Limb (tissue), 2 donors: ENCODE results near the gene MED27.
"Not testable (repeated sequence)": the region's sequence is repeated elsewhere in the genome, so short reads cannot be mapped to it uniquely, and the experiment has no call there.

Experiments
- DNase-seq, 2 donors: peaks; one replicate each; pipeline ENCODE4 v3.0.0-alpha.2; 2016; ENCODE audit errors: extremely low spot score in 2 of 2

Gene MED27

DNA sequence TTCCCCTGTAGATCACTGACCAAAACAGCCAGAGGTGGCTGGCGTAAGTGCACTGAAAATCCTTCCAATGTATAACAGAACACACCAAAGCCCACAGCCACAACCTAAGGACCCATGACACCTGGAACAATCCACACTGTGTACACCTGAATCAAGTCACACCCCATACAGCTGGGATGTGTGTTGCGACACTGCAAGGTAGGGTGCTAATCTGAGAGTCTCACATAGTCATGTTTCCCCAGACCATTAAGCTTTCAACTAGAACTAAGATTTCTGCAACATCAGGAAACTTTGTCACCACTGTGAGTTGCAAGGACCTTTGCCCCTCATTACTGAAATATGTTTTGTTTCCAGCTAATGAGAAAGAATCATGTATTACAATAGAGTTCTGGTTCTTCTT is 59.4 kb downstream of the MED27 start:
- no peak for DNase-seq

DNA sequence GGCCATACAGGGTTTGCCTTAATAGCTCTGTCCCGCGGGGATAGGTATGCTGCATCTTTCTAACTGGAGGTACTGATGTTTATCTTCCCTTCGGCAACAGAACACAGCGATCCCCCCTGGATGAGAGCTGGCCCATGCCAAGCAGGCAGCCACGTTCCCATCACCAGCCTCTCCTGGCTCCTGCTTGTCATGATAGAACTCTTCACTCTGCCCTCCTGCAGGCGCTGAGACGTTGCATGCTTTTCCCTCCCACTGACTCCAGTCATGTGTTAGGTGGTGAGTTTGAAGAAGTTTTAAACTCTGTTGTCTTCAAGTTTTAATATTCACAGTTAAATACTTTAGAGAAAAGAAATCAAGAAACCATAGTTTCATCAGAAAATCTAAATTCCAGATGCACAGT is 60.0 kb downstream of the MED27 start:
- DNase-seq = no peak

DNA sequence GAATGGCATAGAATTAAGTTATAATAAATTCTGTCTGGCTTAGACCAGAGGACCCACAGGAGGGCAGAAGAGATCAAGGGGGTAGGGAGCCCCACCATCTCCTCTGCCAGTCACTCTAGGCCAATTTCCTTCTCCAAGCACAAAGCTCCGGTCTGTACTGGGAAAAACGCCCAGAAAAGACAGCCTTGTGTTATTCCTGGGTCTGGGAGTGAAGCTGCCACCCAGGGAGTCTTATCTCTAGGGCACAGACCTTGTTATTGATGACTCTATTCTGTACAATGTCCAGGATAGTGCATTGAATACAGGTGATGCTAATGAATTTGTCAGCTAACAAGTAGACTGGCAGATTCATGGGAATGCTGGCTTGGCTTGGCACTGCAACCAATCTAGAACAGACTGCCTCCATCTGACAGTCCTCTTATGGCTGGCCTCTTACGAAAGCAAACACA is 60.7 kb downstream of the MED27 start:
- no peak for DNase-seq

DNA sequence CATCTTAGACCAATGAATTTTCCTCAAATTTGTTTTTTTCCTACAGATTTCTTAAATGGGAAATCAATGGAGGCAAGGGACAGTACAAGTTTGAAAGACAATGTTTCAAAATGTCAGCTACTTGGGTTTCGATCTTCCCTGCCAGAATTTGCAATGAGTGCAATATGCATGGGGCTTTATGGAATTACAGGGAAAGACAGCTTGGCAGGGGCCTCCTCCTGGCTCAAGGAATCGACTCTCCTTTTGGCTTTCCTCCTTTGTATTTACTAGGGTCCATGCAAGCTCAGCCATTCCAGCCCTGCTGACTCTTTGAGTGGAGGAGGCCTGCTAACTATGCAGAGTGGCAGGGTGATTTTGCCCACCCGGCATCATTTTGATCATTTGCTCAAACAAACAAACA is 63.2 kb downstream of the MED27 start:
- DNase-seq = peak in 1 of 2 donors; percentile 21

DNA sequence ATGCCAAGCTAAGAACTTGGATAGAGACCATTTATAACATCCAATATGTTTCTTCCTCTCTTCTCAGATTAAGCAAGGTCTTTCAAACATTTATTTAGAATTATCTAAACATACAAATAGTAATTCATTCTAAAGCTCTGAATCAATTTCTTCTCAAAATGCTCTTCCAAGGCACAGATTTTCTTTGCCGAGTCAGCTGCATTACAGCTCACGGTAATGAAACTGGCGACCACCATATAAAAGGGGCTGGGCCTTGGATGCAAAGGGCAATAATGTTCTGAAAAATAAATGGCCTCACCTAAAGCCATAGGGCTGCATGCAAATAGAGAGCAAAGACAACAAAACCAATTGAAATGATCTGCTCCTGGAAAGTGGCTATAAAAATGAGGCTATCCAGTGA is 63.8 kb downstream of the MED27 start:
- DNase-seq = no peak

DNA sequence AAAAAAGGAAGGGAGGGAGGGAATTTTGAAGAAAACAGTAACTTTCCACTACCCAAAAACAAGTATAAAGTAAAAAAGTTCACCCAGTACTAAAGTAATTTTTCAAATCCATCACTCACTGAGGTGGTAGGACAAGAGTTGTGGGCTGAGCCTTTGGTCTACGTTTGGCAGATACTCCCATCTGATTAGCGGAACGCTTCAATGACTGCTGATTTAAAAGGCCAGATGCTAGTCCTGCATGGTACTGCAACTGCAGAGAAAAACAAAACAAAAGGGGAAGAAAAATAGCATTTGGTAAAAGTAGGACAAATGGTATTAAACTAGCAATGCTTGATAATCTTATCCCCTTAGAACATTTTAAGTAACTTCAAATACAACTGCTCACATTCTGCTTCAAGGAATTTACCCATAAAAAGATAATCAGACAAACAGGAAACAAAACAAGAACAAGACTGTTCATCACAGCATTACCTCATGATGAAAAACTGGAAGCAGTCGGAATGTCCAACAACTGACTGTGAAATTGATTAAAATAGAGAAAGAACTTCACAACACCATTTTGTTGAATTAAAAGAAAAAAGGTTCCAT is 65.4 kb downstream of the MED27 start:
- DNase-seq = peak in 1 of 2 donors; percentile 34

DNA sequence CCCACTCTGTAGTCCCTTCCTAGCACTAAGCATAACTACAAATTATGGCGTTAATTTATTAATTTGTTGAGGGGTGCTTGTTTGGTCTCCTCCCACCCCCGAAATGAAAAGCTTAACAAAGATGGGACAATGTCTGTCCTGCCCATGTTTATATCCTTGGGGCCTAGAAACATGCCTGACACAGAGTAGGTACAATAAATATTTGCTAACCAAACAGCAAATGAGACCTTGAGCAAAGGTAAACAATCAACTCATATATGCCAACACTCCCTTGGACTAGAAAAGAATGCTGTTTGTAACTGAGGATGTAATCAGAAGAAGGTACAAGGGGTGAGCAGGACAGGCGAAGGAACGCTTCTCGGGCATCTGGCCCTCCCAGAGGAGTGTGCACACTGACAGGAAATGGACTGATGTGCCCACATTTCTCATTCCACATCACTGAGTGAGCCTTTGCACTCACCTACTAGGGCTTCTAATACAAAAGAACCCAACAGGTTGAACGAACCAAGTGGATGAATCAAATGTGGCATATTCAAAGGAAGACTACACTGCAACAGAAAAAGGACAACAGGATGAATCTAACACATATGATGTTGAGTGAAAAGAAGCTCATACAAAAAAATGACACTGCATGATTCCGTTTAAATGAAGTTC is 66.8 kb downstream of the MED27 start:
- DNase-seq = no peak

DNA sequence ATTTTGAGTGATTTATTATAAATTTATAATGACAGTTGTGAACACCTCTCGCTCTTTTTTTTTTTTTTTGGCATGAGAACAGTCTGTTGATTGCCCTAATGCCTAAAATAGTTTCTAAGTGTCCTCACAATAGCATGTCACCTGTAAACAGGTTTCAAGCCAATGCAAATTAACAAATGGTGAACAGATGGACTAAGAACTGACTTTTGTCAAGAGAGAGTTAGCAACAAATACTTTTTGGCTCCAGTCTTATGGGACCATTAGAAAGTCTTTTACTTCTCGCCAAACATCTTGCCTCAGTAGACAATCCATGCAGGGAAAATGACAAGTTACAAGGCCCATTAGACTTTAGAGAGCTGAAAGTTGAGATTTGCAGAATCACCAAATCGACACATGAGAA is 67.8 kb downstream of the MED27 start:
- DNase-seq = no peak

DNA sequence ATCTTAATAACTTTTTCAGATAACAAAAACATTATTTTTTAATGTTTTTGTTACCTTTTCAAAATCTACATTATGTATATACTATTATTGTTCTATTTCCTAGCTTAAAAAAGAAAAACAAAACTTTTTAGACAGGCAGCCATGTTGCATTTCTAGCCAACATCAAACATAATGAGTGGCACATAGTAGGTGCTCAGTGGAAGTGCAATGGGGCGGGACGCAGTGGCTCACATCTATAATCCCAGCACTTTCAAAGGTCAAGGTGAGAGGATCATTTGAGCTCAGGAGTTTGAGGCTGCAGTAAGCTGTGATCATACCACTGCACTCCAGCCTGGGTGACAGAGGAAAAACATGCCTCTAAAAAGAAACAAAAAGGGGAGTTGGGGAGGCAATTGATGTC is 68.4 kb downstream of the MED27 start:
- no peak for DNase-seq

DNA sequence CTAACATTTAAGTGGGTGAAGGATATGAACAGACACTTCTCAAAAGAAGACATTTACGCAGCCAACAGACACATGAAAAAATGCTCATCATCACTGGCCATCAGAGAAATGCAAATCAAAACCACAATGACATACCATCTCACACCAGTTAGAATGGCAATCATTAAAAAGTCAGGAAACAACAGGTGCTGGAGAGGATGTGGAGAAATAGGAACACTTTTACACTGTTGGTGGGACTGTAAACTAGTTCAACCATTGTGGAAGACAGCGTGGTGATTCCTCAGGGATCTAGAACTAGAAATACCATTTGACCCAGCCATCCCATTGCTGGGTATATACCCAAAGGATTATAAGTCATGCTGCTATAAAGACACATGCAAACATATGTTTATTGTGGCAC is 69.5 kb downstream of the MED27 start:
- not testable (repeated sequence) for DNase-seq

DNA sequence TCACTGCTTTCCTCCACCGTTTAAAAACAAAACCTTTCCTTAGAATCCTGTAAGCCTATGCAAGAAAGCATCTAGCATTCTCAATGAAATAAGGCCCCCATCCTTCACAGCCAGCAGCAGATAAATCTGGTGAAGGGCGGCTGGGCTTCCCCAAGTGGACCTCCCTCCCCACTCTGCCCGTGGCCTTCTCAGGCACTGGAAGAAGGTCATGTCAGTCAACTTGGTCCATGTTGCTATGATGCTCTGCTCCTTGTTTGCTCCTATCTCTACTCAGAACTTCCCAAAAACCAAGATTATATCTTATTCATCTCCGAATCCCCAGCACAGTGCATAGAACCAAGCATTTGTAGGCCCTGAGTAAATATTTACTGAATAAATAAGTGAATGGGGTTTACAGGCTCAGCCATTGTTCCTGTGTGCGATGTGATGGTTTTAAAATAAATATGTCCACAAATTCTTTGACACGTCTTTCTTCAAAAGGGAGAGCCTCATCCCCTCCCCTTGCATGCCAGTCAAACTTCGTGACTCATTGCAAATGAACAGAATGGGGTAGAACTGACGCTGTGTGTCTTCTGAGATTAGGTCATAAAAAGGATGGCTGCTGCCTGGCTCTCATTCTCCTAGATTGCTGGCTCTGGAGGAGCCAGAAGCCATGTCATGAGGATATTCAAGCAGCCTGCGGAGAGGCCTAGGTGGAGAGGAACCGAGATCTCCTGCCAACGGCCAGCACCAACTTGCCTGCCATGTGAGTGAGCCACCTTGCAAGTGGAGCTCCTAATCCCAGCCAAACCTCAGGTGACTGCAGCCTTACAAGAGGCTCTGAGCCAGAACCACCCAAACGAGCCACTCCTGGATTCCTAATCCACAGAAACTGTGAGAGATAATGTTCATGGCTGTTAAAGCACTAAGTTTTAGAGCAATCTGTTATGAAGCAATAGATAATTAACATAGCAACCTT is 70.5 kb downstream of the MED27 start:
- no peak for DNase-seq

DNA sequence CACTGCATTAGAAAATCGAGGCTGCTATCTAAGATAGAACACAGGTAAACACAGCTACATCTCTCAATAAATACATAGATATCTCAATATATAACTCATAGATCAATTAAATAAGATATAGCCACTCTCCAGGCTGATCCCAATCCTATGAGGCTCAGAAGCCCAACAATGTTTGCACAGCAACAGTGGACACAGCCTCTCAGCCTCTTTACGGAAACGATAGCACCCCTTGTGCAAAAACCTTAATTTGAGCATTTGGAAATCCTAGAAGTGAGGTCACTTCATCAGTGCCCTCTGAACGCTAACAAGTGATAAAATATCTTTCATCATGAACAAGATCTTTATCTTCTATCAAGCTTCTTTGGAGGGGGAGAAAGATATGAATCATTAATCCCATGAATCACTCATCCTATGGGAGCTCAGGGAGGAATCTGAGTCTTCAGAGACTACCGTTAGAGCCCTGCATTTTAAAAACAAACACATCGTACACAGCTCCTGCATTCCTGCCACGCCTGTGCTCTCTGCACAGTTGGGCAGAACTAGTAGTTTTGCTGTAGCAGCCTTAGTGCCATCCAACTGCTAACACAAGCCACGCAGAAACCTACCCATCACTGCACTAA is 71.4 kb downstream of the MED27 start:
- DNase-seq = no peak

DNA sequence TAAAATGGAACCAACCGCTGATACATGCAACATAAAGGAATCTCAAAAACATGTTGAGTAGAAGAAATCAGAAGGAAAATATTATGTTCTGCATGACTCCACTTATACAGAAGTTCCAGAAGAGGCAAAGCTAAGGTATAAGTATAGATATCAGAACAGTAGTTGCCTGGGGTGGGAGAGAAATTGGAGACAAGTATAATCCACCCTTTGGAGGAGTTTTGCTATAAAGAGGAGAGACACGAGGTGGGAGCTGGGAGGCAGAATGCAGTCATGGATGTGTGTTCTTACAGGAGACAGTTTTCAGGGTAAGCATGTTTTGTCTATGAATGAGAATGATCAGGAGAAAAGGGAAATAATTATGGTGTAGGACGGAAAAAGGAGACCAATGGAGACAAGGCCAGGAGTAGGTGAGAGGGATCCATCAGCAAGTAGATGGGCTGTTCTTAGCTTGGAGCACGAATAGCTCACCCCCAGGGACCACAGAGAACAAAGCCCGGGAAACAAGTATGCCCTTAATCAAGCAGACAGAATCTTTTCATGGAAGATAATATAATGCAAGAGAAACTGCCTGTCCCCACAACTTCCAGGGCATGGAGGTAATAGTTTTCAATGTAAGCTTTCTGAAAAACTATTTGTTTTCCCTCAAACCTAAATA is 72.2 kb downstream of the MED27 start:
- DNase-seq = no peak

DNA sequence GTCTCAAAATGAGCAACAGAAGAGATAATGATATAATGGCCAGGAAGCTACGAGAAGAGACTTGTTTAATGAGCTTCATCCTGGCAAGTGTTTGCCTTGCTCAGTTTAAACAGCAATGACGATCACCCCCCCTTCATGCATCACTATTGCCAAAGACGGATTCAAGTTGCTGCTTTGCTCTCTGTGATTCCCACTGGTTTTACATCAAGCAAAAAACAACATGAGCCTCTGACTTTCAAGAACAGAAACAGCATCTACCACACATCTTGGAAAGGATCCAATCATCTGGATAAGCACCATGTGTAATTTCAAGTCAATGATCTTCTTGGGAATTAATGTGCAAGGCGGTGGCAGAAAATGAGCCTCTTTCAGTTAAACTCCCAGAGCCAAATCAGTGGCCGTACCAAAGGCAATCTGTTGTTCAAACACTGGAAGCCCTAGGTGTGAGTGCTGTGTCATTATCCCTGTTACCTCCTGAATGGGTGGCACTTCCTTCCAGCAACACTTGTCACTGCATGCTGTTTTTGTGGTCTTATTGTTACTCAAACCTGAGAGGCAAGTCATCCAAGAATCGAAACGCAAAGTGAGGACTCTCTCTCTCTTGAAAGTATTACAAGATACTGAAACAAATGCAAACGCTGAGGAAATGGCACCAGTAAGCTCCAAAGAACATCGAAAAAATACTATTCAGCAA is 72.8 kb downstream of the MED27 start:
- peak in 1 of 2 donors; percentile 44 for DNase-seq

DNA sequence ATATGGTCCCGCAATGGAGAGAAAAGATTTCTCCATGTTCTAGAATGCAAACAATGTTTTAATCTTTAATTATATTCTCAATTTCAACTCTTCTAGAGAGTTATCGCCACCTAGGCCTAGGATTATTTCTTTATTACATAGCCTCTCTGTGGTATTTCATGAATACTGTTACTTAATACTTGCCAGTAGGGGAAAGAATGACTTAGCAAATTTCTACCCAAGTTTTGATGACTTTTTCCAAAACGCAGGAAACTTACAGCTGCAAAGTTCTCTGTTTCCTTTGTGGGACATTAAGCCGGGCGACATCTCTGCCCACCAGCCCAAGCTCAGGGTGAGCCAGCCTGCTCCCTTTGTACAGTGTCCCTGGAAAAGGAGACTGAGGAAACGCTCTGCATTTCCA is 73.8 kb downstream of the MED27 start:
- no peak for DNase-seq

DNA sequence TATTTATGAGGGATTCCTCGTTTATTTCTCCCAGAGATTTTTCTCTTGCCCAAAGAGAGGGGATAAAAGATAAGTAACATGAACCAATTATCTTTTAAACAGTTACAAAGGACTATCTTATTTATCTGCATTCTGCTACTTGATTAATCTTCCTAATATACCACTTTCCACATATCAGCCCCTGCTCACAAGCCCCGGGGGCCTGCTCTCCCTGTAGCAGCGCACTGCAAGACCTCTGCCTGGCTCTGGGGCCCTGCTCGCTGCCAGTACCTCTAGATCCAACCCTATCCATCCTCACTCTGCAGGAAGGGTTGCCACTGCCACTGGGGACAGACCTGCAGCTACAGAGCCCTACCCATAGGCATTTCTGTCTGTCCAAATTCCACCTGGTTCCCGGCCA is 75.3 kb downstream of the MED27 start:
- DNase-seq = no peak

DNA sequence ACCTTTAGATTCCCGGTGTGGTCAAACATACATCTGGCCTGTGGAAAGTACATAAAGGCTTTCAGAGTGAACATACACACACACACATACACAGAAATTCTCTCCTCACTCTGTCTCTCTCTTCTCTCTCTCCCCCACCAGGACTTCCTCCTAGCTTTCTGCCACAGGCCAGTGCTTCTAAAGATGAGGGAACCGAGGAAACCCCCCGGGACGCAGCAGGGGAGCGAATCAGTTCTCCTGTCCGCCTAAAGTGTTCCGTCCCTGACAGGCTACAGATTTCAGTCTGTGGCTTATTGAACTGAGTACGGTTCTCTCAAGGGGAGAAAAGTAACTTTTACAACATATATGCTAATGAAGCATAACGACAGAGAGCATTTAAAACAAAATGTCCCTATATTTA is 75.8 kb downstream of the MED27 start:
- no peak for DNase-seq

DNA sequence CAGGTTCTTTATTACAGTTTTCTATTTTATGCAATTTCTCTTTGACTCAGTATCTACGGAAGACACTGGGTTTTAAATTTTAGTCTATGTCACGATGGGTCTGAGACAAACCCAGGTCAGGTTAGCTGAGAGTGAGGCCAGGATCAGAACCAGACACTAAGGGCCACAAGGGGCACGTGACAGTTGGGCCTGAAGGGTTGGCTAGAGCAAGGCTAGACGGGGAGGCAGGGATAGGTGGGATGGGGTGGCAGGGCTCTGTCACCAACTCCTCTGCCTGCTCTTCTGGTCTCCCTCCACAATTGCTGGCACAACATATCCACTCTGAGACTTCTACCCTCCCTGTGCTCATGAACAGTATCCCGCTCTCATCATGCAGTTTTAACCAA is 76.4 kb downstream of the MED27 start:
- no peak for DNase-seq

DNA sequence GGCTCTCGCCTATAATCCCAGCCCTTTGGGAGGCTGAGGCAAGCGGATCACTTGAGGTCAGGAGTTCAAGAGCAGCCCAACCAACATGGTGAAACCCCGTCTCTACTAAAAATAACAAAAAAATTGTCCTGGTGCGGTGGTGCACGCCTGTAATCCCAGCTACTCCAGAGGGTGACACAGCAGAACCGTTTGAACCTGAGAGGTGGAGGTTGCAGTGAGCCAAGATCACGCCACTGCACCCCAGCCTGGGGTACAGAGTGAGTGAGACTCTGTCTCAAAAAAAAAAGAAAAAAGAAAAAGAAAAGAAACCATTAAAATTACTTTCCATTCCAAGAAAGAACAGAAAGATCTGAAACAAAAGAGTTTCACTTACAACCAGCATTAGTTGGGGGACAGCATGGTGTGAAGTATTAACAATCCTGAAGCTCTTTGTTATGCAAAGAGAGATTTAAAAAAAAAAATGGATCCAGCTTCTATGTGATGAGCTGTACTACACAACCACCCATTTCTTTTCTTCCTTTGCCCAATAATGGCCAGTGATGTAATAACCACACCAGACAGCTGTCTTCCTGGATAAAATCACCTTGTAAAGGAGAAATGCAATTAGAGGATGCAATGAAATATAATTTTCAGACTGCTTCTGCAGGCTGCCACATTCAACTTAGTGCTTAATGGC is 76.9 kb downstream of the MED27 start:
- no peak for DNase-seq

DNA sequence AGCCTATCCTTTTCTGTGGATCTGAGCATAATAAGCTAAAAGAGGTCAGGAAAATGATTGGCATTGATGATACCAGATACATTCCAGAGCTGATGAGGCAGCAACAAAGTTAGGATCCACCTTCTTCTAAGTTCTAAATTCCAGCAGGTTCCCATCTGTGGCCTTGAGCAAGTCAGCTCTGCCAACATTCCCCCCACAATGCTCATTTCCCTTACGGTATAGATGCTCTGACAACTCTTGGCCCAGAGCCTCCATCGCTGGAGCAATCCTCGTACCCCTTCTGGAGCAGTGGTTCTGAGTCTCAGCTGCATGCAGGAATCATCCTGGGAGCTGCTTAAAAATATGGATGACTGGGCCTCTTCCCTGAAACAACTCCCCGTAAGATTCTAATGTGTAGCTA is 78.1 kb downstream of the MED27 start:
- no peak for DNase-seq
